HepG2 (cell line): ENCODE results near the gene ZNF839. TPM values are rescaled to one million over a fixed set of nuclear protein-coding genes. Genes with fewer than 3 reads are reported as not detected.

Experiments
- ATAC-seq: fragments of 200-7000 bp; cut with Tn5 transposase; 3 replicates; pipeline ENCODE4 v1.9.1; 2020; ENCODE audit warnings: mild to moderate bottlenecking, moderate library complexity
- BruUV-seq: library from RNA; stranded (reverse); fragments of 400-500 nt; replicated peaks from 2 replicates; lab custom pipeline; 2021; lab: Mats Ljungman, UMichigan
- CTCF ChIA-PET: fragments of 300-600 bp; formaldehyde crosslinking; extraction: SDS; loops from one replicate; lab custom pipeline; 2021; ENCODE audit warnings: low total read pairs, inconsistent platforms, low intra/inter-chr PET ratio; lab: Yijun Ruan, JAX
- POLR2A ChIA-PET: fragments of 350-600 bp; sonication (Branson Sonifier 250); formaldehyde crosslinking; loops from one replicate; lab custom pipeline; 2020; ENCODE audit warnings: antibody characterized with exemption, inconsistent platforms; lab: Yijun Ruan, JAX
- DNase-seq: peaks from one replicate; pipeline ENCODE4 v3.0.0-alpha.2; 2015; ENCODE audit warnings: low spot score
- FAIRE-seq: peaks from 3 replicates; lab custom pipeline; 2011; peaks lifted over from hg19 to GRCh38; lab: Jason Lieb, UNC
- H2AFZ ChIP-seq: one replicate; pipeline ENCODE4 v1.6.1; 2011; ENCODE audit warnings: low read length, inconsistent platforms
- H3K27ac ChIP-seq: fragments of 300-600 bp; 3 replicates; pipeline ENCODE4 v1.8.0; 2011; ENCODE audit warnings: mixed run types, mild to moderate bottlenecking, mixed read lengths, low read length, inconsistent platforms; ENCODE audit not compliant: insufficient read depth; ENCODE audit errors: extremely low read length
- H3K27me3 ChIP-seq, 2 experiments: fragments of 200-600 bp in 1 of 2; 2 replicates in 1 of 2; 3 replicates in 1 of 2; pipeline versions ENCODE4 v1.6.0 to v1.8.0; 2011; ENCODE audit warnings: low read length in 2 of 2, mild to moderate bottlenecking in 2 of 2, moderate library complexity in 2 of 2, inconsistent platforms in 1 of 2; ENCODE audit not compliant: insufficient read depth in 2 of 2, control insufficient read depth in 1 of 2
- H3K36me3 ChIP-seq, 2 experiments: fragments of 200-600 bp in 1 of 2; replicated peaks in 1 of 2; 2 replicates in 1 of 2; 3 replicates in 1 of 2; pipeline versions ENCODE4 v1.5.1 to v1.8.0; 2011; ENCODE audit warnings: low read length in 2 of 2, inconsistent platforms in 1 of 2; ENCODE audit not compliant: insufficient read depth in 2 of 2, control insufficient read depth in 1 of 2
- H3K4me1 ChIP-seq: 2 replicates; pipeline ENCODE4 v1.5.1; 2012; ENCODE audit warnings: low read length, inconsistent platforms; ENCODE audit not compliant: insufficient read depth
- H3K4me2 ChIP-seq: 2 replicates; pipeline ENCODE4 v1.6.0; 2011; ENCODE audit warnings: low read depth, low read length, inconsistent platforms
- H3K4me3 ChIP-seq, 3 experiments: fragments of 200-600 bp in 1 of 3; sonication (generic), shearing (Covaris generic) in 1 of 3; replicated peaks in 1 of 3; 2 replicates each; pipeline ENCODE4 v1.5.1; 2011 to 2016; ENCODE audit warnings: low read length in 3 of 3, inconsistent platforms in 2 of 3, low read depth in 2 of 3, mild to moderate bottlenecking in 2 of 3, control low read depth in 1 of 3, mixed read lengths in 1 of 3; ENCODE audit not compliant: insufficient read depth in 1 of 3
- H3K79me2 ChIP-seq: one replicate; pipeline ENCODE4 v1.6.1; 2011; ENCODE audit warnings: low read length, inconsistent platforms; ENCODE audit not compliant: insufficient read depth
- H3K9ac ChIP-seq: 2 replicates; pipeline ENCODE4 v1.6.0; 2011; ENCODE audit warnings: mild to moderate bottlenecking, low read depth, low read length, inconsistent platforms; ENCODE audit not compliant: insufficient read depth
- H3K9me3 ChIP-seq: 2 replicates; pipeline ENCODE4 v1.5.1; 2012; ENCODE audit warnings: mild to moderate bottlenecking, low read length
- H4K20me1 ChIP-seq: 2 replicates; pipeline ENCODE4 v1.6.0; 2011; ENCODE audit warnings: inconsistent platforms, mild to moderate bottlenecking, low read length, moderate library complexity; ENCODE audit not compliant: insufficient read depth
- ATRX ChIP-seq: sonication (generic); formaldehyde crosslinking; IDR thresholded peaks from 2 replicates; pipeline ENCODE4 v1.4.0; 2020; ENCODE audit warnings: missing genetic modification reagents, borderline replicate concordance
- CC2D1A ChIP-seq: sonication (generic); formaldehyde crosslinking; IDR thresholded peaks from 2 replicates; pipeline ENCODE4 v1.8.1; 2023; ENCODE audit warnings: mild to moderate bottlenecking, missing genetic modification reagents
- FLYWCH1 ChIP-seq: sonication (generic); formaldehyde crosslinking; IDR thresholded peaks from 2 replicates; pipeline ENCODE4 v1.8.1; 2023; ENCODE audit warnings: mild to moderate bottlenecking, missing genetic modification reagents
- HNRNPH1 ChIP-seq: fragments of 200-400 bp; formaldehyde crosslinking; optimal IDR thresholded peaks from 2 replicates; pipeline ENCODE3; 2017; ENCODE audit warnings: mild to moderate bottlenecking, low read depth, low read length
- JUND ChIP-seq: sonication (generic); formaldehyde crosslinking; IDR thresholded peaks from 2 replicates; pipeline ENCODE4 v1.8.0; 2022; ENCODE audit warnings: mild to moderate bottlenecking, missing genetic modification reagents
- NR2C2 ChIP-seq: sonication (generic); formaldehyde crosslinking; IDR thresholded peaks from 2 replicates; pipeline ENCODE4 v1.4.0; 2020; ENCODE audit warnings: missing genetic modification reagents, mild to moderate bottlenecking, moderate library complexity, borderline replicate concordance
- RBAK ChIP-seq: sonication (generic); formaldehyde crosslinking; IDR thresholded peaks from 2 replicates; pipeline ENCODE4 v1.5.1; 2020; ENCODE audit warnings: mild to moderate bottlenecking, missing genetic modification reagents
- SMAD9 ChIP-seq: sonication (generic); formaldehyde crosslinking; IDR thresholded peaks from 2 replicates; pipeline ENCODE4 v1.5.1; 2020; ENCODE audit warnings: mild to moderate bottlenecking, missing genetic modification reagents
- ZFYVE20 ChIP-seq: sonication (generic); formaldehyde crosslinking; IDR thresholded peaks from 2 replicates; pipeline ENCODE4 v1.8.0; 2023; ENCODE audit warnings: low read depth, mild to moderate bottlenecking, moderate library complexity, missing genetic modification reagents, borderline replicate concordance
- ZNF431 ChIP-seq: sonication (generic); formaldehyde crosslinking; IDR thresholded peaks from 2 replicates; pipeline ENCODE4 v1.9.0; 2022; ENCODE audit warnings: missing genetic modification reagents, low read depth, mild to moderate bottlenecking, borderline replicate concordance
- ZNF792 ChIP-seq: IDR thresholded peaks from 2 replicates; pipeline ENCODE4 v1.6.1; 2016
- WGBS: methylation state at CpG from one replicate; pipeline ENCODE4 v1.1.6; 2017; ENCODE audit warnings: low lambda C conversion rate; 5-methylcytosine and 5-hydroxymethylcytosine counted together
- in situ Hi-C: cut with HindIII; loops from 2 replicates; pipeline ENCODE4 v1.10.0; 2017; ENCODE audit warnings: low pct_unique_long_range_greater_than_20kb; ENCODE audit not compliant: extremely low pct_ligation_motif_present
- intact Hi-C: fragments of 100-400 bp; cut with micrococcal nuclease; formaldehyde crosslinking; loops from one replicate; pipeline ENCODE4 v1.10.0; 2022; ENCODE audit not compliant: unreplicated experiment
- polyA plus RNA-seq, 8 experiments: library from polyadenylated mRNA; depleted of rRNA in 3 of 8; stranded (reverse) in 7 of 8; unstranded in 1 of 8; fragments of >200 nt; fragmentation: Illumina TruSeq in 4 of 8; extraction: Trizol in 4 of 8; gene quantifications; 2 replicates each; pipeline versions ENCODE4 v1.2.1 to v1.2.3, GENCODE V29; 2011 to 2016; ENCODE audit warnings: low read depth in 4 of 8, missing spikeins in 1 of 8, mixed read lengths in 1 of 8; ENCODE audit not compliant: insufficient read depth in 1 of 8
- total RNA-seq, 5 experiments: library from RNA; depleted of rRNA; stranded (reverse); fragments of >200 nt; fragmentation: Illumina TruSeq; extraction: Trizol; gene quantifications; 2 replicates each; pipeline ENCODE4 v1.2.3, GENCODE V29; 2016; ENCODE audit warnings: low read depth in 1 of 5
- TF ChIP-seq, protein P1 (sequence below): sonication (generic); formaldehyde crosslinking; IDR thresholded peaks from 2 replicates; pipeline ENCODE4 v1.4.0; 2020; ENCODE audit warnings: missing genetic modification reagents

ZNF839 gene
- total and polyA plus RNA-seq, 2 of the 13 experiments (the other 11 are each of a cell fraction or from before 2014, with no cell fraction given) = 11.1 to 12.8 TPM

- Histone ChIP-seq H3K27ac (no peak overlapping the region), H3K27me3 (no peaks in the 10 kb centered on the region), H3K4me2 (no peak overlapping the region), H3K4me1 (no peaks in the 10 kb centered on the region), H3K4me3 (no peak overlapping the region), H3K79me2 (no peaks in the 10 kb centered on the region), H3K36me3 (peaks cover 14 to 37% of the 10 kb centered on the region in 2 experiments; a peak in 3 of 5 replicates), H3K9ac (no peak overlapping the region), H3K9me3 (no peaks in the 10 kb centered on the region), H2AFZ (no peak overlapping the region), H4K20me1 (no peaks in the 10 kb centered on the region)
- no peak for TF ChIP-seq JUND (CRISPR knock-in tag)
- TF ChIP-seq HNRNPH1 = no peak
- TF ChIP-seq ZFYVE20 (CRISPR knock-in tag) = no peak
- no peak for TF ChIP-seq FLYWCH1 (CRISPR knock-in tag)
- TF ChIP-seq, protein P1, sequence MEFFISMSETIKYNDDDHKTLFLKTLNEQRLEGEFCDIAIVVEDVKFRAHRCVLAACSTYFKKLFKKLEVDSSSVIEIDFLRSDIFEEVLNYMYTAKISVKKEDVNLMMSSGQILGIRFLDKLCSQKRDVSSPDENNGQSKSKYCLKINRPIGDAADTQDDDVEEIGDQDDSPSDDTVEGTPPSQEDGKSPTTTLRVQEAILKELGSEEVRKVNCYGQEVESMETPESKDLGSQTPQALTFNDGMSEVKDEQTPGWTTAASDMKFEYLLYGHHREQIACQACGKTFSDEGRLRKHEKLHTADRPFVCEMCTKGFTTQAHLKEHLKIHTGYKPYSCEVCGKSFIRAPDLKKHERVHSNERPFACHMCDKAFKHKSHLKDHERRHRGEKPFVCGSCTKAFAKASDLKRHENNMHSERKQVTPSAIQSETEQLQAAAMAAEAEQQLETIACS (CRISPR knock-in tag) = no peak
- TF ChIP-seq ZNF431 (CRISPR knock-in tag) = no peak
- TF ChIP-seq RBAK (CRISPR knock-in tag) = no peak
- no peak for TF ChIP-seq ATRX (CRISPR knock-in tag)
- TF ChIP-seq CC2D1A = no peak
- no peak for TF ChIP-seq ZNF792 (CRISPR knock-in tag)
- no peak for TF ChIP-seq SMAD9 (CRISPR knock-in tag)
- TF ChIP-seq NR2C2 (CRISPR knock-in tag) = no peak
- intact Hi-C loops (no loop called here), in situ Hi-C loops (no loop called here)
- CTCF ChIA-PET = no interaction called here
- DNase-seq = no peak
- WGBS = 96% methylated on average over 13 of the region's 13 CpGs
- BruUV-seq = no TSS peak
- POLR2A ChIA-PET = interaction anchor here (1.5 kb wide), 1 partner anchor 13 kb away, joined by 4 read pairs; no protein-coding TSS in a partner anchor
- no peak; the same call in 1 of the 3 replicates for ATAC-seq
- no peak for FAIRE-seq
Observed at GRCh38 chr14:102333795-102334705, 14.5 kb downstream of the ZNF839 start.
